Stimulated activated CD8-positive, alpha-beta memory T cell treated with anti-CD3 and anti-CD28 coated beads, Interleukin-7, amount 100 ng/mL, for 48 hours (primary cell): ENCODE measurements around the gene TCF12.

Source experiments
- DNase-seq, 2 donors: peaks; one replicate each; pipeline ENCODE4 v3.0.0-alpha.2; 2020; ENCODE audit warnings: low read depth in 1 of 2; ENCODE audit errors: extremely low read depth in 1 of 2

Gene TCF12

DNA sequence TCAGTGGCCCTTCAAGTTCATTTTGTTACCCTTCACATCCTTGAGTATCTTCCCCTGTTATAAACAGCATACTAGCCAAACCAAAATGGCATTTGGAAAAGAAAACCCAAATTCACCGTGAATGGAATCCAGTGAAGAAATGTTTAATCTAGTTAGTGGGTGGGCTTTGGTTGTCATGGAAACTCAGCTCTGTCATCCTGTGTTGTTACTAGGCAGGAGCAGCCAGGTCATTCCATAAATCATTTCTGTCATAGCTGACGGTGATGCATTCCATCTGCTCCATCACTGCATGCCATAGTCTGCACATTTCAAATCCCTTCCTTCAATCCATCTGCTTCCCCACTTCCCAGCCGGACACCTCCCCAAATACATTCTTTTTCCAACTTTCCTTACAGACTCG lies 317.4 kb downstream of the TCF12 start:
- DNase-seq: no peak

DNA sequence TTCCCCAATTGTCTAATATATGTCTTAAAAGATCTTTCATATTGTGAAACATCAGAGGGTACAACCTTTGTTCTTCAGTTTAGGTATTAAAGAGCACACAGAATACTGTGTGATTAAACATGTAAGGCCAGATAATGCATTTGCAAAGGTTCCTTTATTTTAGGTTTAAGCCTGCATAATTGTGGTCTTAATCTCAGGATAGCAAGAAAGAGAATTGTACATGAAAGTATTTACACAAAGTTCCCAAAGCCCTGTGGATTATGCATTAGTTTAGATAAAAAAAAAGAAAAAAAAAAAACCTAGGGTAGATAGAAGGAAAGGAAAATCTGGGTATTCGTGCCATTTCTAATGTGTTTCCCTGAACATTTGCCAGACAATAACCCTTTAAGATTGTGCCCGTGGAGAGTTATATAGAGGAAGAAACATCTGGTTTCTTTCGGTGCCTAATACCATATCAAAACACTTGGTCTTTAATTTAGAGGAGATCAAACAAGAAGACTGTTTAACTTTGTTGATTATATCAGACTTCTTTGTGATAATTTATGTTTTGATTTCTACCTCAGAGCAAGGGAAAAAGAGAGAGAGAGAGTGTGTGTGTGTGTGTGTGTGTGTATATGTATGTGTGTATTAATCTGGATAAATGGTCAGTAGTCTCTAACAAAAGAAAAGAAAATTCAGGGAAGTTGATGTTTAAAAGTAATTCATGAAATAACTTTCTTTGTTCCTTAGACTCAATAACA lies 318.3 kb downstream of the TCF12 start:
- DNase-seq: no peak

DNA sequence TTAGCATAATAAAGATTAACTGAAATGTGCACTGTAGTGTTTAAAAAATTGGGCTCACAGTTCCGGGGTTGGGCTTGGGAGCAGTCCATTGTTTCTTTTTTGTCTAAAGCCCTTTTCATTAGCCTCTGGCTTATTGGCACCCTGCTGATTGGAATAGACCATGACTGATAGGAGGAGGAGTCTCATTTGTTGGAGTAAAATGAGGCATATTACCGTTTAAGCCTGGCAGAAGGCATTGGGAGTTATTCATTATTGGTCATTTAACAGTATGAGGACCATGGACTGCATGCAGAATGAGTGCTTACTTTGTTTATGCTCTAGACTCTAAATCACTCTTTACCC lies 318.8 kb downstream of the TCF12 start:
- DNase-seq: no peak

DNA sequence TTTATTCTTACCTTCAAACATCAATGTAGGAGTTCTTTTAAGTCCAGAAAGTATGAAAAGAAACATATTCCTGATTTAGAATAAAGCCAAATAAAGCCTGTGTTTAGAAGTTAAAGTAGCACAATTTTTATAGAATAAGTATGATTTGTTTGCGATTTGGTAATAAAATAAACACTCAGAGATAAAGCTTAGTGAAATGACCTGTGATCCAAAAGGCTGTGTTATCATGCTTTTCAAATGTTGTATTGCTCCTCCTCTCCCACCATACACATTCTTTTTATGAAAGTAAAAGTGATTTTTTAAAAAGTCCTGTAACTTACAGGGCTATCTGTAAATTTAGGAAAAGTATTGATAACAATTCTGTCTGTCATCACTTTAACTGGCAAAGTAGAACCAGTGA lies 319.2 kb downstream of the TCF12 start:
- no peak for DNase-seq

DNA sequence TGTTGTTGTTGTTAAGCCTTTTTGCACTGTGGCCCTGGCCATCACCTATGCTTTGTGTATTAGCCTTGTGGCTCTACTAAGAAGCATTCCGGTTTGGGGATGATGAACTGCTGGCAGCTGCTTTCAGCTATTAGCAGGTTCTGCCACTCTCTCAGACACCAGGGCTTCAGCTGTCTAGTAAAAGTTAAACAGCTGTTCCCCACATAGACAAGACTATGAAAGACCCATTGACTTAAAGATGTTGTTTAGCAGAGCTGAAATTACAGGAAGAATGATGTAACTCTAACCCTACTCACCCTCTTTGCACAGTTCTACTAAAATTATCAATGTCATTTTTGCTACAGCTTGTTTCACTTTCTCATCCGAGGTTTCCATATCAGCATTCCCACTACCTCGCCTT lies 326.7 kb downstream of the TCF12 start:
- DNase-seq: no peak

DNA sequence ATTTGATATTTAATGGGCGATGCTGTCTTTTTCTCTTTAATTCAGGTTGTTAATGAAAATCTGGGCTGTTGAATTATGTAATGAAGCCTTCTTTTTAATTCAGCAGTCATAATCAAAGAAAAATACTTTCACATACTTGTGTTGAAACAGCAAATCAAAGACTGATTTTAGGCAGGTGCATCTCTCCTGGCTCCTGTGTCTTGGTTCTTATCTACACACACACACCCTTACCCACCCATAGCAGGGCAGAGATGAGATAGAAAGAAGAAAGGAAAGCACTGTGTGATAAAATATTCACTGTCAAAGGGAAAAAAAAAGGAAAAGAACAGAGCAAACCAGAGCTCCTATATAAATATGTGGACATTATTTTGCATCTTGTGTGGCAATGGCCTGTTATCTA lies 327.3 kb downstream of the TCF12 start:
- DNase-seq: no peak

DNA sequence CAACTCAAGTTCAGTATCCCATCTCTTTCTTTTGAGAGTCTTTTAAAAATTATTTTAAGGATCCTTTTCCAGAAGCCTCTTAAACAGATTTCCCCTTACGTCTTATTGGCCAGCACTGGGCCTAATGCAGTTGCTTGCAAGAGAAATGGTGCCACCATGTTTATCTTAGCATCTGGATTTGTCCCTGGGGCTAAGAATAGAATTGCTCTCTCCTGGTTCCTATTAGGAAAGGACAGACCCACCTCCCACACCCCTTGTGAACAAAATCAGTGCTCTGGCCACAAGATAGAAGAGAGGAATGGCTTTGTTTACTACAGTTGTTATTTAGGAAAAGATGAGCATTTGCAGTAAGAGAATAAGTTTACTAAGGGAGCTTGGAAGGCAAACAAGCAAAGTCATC lies 329.6 kb downstream of the TCF12 start:
- DNase-seq: no peak

DNA sequence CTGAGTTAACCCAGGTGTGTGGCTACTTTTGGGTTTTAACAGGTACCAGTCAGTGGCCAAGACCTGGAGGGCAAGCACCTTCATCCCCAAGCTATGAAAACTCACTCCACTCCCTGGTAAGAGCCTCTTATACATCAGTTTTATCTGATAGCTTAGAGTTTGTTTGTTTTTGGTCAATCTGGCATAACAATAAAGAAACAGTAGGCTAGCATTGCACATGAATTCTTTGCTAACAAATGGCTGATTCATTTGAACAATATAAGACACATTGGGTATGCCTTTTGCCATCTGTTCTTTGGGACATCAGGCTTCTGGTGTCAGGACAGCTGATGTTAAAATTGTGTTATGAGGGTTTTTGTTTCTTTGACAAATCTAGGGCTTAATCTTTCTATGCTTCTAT lies 332.9 kb downstream of the TCF12 start:
- no peak for DNase-seq

DNA sequence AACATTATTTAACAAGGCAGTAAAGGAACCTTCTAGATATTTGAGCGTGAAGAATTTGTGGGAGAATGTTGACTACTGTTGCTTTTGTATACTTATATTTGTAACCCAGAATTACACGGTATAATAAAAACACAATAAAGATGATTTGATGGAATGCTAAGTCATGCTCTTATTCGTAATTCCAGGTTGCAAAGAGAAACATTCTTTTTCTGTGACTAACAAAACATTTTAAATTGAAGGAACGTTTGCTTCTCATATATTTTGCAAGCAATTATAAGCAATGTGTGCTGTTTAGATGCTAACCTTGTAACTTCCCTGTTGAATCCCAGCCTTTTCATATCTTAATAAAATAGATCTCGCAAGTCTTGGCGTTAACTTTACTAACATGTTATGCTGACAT lies 333.5 kb downstream of the TCF12 start:
- no peak for DNase-seq

DNA sequence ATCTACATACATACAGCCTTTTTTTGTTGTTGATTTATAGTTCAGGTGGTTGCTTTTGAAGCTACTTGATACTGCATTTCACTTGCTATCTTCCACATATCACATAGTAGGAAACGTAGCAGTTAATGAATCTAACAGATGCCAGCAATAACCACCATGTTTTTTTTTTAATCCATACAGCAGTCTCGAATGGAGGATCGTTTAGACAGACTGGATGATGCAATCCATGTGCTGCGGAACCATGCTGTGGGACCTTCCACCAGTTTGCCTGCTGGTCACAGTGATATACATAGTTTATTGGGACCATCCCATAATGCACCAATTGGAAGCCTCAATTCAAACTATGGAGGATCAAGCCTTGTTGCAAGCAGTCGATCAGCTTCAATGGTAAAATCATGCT lies 334.6 kb downstream of the TCF12 start:
- no peak for DNase-seq

DNA sequence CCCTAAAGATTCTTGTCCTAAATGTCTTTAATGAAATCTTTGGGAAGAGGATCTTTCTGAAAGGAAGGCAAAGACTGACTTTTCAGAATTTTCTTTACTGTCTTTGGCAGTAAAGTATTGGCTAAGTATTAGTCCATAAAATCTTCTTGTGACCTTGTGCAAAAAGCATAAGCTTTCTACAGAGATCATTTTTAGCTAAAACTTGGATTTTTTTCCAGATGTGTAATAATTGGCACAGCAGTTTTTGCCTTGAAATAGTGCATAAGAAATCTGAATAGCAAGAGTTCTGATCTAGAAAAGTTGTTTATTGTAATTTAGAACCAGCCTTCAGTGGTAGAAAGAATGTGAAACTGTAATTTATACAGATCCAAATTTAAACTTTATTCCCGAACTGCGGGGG lies 335.1 kb downstream of the TCF12 start:
- no peak for DNase-seq

DNA sequence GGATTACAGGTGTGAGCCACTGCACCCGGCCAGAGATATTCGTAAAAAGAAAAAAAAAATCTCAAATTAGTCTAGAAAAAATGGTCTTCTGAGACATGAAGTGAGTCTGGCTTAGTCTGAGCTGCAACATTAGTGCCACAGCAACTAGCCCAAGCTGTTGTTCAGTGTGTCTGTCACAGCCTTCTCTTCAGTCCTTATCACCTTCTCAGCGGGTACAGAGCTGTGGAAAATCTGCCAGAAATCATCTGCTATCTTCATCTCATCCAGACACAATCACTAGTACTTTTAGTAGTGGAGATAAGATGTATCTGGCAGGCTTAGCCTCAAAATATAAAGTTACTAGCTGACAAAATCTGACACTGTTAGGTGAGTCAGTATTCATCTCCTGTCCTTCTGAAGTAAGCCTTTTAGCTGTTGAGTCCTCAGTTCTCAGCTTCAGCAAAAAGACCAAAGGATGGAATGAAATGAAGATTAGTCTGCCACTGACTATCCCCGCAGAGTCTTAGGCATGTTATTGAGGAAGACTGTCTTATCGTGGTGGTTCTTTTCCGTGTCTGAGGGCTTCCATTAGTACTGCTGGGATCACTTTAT lies 337.4 kb downstream of the TCF12 start:
- no peak for DNase-seq

DNA sequence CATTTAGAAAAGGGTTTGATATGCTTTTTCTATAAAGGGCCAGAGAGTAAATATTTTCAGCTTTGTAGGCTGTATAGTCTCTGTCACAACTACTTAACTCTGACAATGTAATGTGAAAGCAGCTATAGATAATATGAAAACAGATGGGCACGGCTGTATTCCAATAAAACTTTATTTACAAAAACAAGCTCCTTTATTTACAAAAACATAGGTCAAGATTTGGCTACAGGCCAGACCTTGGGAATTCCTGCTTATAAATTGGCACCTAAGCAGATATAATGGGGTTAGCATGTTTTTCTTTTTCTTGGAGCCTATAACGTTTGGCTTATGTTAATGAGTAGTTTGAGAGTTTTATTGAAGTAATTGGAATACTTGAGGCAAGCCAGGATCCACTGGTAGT lies 338.5 kb downstream of the TCF12 start:
- no peak for DNase-seq

DNA sequence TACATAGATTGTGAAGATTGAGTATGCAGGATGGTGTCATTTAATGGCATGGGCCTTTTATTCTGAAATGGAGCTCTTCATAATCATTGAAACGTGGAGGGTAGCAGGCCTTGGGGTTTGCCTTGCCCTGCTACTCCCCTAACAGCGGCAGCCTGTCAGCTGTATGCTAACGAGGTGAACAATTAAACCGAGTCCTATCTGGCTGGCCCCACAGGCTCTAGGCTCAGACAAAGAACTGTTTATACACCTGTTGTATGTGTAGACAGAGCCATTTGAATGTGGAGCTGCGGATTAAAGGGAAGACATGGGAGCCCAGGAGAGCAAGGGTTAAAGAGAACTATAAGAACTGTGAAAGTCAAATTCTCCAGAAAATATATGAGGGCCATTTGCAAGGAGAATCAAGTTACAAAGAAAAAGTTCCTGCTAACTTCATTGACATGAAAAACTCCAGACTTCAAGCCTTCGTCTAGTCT lies 341.2 kb downstream of the TCF12 start:
- no peak for DNase-seq

DNA sequence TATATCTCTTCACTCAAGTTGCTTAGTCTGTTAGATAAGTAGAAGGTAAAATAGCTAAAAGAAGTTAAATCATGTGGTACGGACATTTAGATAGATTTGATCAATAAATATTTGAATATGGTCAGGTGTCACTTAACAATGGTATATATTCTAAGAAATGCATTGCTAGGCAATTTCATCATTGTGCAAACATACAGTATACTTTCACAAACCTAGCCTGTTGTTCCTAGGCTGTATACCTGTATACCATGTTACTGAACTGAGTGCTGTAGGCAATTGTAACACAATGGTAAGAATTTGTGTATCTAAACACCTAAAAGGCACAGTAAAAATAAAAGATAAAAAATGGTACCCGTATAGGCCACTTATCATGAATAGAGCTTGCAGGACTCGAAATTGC lies 345.1 kb downstream of the TCF12 start:
- no peak for DNase-seq

DNA sequence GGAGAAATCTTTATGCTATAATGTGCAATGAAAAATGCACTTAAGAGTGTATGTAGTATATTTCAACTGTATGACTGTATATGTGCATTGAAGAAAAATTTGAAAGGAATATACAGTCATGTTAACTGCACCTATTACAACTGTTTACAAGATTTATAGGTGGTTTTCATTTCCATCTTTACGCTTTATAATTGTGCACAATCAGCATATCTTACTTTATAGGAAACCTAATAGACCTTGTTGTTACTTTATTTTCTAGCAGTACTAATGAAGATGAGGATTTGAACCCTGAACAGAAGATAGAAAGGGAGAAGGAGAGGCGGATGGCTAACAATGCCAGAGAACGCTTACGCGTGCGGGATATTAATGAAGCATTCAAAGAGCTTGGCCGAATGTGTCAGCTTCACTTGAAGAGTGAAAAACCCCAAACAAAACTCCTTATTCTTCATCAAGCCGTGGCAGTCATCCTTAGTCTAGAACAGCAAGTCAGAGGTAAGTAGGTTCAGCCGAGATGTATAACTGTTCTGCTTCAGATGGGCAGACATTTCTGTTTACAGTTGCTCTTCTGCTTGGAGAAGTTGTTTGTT lies 354.4 kb downstream of the TCF12 start:
- DNase-seq: no peak

DNA sequence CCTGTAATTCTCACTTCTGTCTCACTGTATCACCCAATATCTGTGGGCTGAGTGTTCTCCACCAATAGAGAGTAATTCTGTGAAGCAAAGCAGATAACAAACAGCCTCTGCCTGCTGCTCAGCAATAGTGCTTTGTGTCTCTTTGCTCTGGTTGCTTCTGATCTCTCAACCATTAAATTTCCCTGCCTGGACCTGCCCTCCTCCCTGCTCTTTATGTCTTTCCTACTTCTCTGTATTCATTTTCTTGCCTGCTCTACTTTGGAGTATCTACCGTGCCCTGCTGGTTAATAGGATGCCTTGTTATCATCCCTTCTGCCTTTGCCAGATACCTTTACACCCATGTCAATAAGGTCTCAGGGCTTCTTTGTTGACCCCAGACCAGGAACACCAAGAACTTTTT lies 355.0 kb downstream of the TCF12 start:
- no peak for DNase-seq

DNA sequence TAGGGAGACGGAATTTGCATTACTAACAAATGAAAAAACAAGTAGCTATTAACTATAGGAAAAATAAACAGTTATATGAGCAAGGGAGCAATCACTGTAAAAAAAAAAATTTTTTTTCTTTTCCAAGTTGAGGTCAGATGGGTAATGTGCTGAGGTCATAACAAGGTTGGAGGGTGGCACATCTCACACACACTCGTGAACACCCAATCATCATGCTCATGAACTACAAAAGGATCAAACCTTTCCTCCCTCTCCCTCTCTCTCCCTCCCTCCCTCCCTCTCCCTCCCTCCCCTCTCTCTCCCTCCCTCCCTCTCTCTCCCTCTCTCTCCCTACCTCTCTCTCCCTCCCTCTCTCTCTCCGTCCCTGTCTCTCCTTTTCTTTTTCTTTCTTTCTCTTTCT lies 360.0 kb downstream of the TCF12 start:
- DNase-seq: no peak

DNA sequence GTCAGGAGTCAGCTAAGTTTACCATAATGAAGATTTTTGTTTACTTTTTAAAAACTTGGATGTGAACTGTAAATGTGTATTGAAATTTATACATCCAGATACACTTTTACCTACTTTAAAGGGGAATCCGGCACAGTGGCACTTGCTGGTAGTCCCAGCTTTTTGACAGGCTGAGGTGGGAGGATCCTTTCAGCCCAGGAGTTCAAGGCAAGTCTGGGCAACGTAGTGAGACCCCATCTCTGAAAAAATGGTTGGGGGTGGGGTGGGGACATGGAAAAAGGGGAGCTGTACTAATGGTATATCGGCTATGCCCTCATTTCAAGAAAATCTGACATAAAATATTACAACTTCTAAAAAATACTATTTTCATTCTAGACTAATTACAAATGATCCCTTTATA lies 362.0 kb downstream of the TCF12 start:
- no peak for DNase-seq

DNA sequence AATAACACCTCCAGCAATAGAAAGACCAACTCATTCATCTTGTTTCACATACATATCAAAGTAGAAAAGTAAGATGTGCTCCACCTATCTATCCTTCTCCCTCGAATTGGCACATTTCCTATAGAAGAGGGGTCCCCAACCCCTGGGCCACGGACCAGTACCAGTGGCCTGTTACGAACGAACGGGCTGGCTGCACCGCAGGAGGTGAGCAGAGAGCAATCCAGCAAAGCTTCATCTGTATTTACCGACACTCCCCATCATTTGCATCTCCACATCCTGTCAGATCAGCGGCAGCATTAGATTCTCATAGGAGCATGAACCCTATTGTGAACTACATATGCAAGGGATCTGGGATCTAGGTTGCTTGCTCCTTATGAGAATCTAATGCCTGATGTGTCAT lies 362.9 kb downstream of the TCF12 start:
- DNase-seq: no peak

DNA sequence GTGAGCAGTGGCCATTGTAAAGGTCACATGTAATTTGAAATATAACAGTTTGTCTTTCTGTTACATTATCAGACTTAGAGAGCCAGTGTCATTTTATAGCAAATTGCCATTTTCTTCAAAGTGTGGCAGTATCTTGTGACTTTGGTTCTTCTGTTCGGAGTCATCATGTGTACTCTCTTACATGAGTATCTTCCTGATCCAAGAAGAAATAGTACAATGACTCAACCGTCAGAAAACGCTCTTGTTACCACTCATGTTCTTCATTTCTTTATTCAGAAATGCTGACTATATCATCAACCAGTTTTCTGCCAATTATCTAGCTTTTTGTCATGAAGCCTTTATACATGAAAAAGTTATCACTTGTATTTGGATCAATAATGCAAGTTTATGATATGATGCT lies 364.2 kb downstream of the TCF12 start:
- no peak for DNase-seq

DNA sequence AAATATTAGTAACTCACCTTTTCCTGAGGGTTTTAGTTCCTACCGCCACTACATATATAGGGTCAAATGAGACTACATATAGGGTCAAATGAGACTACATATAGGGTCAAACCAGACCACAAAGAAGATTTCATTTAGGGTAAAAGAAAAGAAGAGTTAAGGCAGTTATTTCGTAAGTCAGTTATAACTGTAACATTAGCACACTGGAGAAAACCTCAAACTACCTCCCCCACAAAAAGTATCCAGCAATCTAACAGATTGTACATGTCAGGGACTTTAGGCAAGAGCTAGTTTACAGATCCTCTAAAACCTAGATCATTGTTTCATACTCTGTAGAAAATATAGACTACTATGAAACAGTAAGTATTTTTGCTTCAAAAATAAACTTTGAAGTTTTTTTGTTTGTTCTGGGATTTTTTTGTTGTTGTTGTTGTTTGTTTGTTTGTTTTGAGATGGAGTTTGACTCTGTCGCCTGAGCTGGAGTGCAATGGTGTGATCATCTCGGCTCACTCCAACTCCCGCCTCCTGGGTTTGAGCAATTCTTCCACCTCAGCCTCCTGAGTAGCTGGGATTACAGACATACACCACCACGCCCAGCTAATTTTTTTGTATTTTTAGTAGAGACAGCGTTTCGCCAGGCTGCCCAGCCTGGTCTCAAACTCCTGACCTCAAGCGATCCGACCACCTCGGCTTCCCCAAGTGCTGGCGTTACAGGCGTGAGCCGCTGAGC lies 365.5 kb downstream of the TCF12 start:
- no peak for DNase-seq
